Neuron (in vitro differentiated cells): ENCODE results near the gene ISX.
A peak's percentile ranks its signal among the peaks of the same experiment; 100 is the strongest.

Experiments used
- H2AFZ ChIP-seq: one replicate; pipeline ENCODE4 v1.6.1; 2013; ENCODE audit warnings: low read depth, mild to moderate bottlenecking, inconsistent platforms, low read length, moderate library complexity
- H3K27me3 ChIP-seq: one replicate; pipeline ENCODE4 v1.6.1; 2013; ENCODE audit warnings: low read length; ENCODE audit not compliant: insufficient read depth
- H3K36me3 ChIP-seq: one replicate; pipeline ENCODE4 v1.6.1; 2013; ENCODE audit warnings: low read length; ENCODE audit not compliant: insufficient read depth
- H3K4me1 ChIP-seq: one replicate; pipeline ENCODE4 v1.6.1; 2013; ENCODE audit warnings: low read length; ENCODE audit not compliant: insufficient read depth
- H3K4me3 ChIP-seq: 2 replicates; pipeline ENCODE4 v1.5.1; 2013; ENCODE audit warnings: mild to moderate bottlenecking, low read length, moderate library complexity
- H3K9me3 ChIP-seq: one replicate; pipeline ENCODE4 v1.6.1; 2013; ENCODE audit warnings: low read length

Gene ISX

GRCh38 chr22:35059632-35060031 is 6.3 kb upstream of the ISX start:
- Histone ChIP-seq H2AFZ (no peak overlapping the region), H3K36me3 (no peaks in the 10 kb centered on the region), H3K4me3 (no peak overlapping the region), H3K9me3 (no peaks in the 10 kb centered on the region), H3K4me1 (no peaks in the 10 kb centered on the region), H3K27me3 (peaks cover 2% of the 10 kb centered on the region)

GRCh38 chr22:35064664-35065063 is 1.3 kb upstream of the ISX start:
- Histone ChIP-seq H3K4me3 (no peak overlapping the region), H3K4me1 (no peaks in the 10 kb centered on the region), H3K36me3 (no peaks in the 10 kb centered on the region), H3K9me3 (no peaks in the 10 kb centered on the region), H3K27me3 (peaks cover 7% of the 10 kb centered on the region), H2AFZ (no peak overlapping the region)

GRCh38 chr22:35065183-35065582 is 775 bp upstream of the ISX start:
- Histone ChIP-seq H3K4me1 (no peaks in the 10 kb centered on the region), H3K36me3 (no peaks in the 10 kb centered on the region), H3K4me3 (no peak overlapping the region), H3K9me3 (no peaks in the 10 kb centered on the region), H2AFZ (no peak overlapping the region), H3K27me3 (peaks cover 7% of the 10 kb centered on the region)

GRCh38 chr22:35066768-35067167 is 810 bp downstream of the ISX start:
- no peak overlapping the region for H3K4me3 ChIP-seq
- H3K36me3 ChIP-seq: no peaks in the 10 kb centered on the region
- no peak overlapping the region for H2AFZ ChIP-seq

DNA sequence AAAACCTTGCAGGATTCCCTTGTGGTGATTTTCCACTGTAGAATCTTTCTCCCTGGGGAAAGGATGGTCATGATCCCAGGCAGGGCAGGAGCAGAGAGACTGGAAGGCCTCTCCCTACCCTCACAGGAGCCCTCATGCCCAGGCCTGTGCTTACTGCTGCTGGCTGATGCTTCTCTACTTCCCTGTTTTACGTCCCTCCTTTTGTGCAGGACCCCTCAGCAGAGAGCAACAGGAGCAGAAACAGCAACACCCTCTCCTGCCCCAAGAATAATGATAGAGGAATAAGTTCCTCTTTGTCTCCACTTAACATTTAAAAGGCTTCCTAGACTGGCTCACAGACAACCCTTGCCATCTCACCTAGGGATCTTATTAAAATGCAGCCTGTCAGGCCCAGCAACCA is 3.6 kb downstream of the ISX start:
- no peak overlapping the region for H3K4me3 ChIP-seq
- H3K9me3 ChIP-seq: no peaks in the 10 kb centered on the region
- H3K27me3 ChIP-seq: peaks cover 9% of the 10 kb centered on the region
- no peaks in the 10 kb centered on the region for H3K36me3 ChIP-seq
- H3K4me1 ChIP-seq: no peaks in the 10 kb centered on the region
- no peak overlapping the region for H2AFZ ChIP-seq

More at GRCh38 chr22:35066768-35067167, 810 bp downstream of the ISX start:
- Histone ChIP-seq H3K9me3 (no peaks in the 10 kb centered on the region), H3K27me3 (peaks cover 9% of the 10 kb centered on the region), H3K4me1 (no peaks in the 10 kb centered on the region)

DNA sequence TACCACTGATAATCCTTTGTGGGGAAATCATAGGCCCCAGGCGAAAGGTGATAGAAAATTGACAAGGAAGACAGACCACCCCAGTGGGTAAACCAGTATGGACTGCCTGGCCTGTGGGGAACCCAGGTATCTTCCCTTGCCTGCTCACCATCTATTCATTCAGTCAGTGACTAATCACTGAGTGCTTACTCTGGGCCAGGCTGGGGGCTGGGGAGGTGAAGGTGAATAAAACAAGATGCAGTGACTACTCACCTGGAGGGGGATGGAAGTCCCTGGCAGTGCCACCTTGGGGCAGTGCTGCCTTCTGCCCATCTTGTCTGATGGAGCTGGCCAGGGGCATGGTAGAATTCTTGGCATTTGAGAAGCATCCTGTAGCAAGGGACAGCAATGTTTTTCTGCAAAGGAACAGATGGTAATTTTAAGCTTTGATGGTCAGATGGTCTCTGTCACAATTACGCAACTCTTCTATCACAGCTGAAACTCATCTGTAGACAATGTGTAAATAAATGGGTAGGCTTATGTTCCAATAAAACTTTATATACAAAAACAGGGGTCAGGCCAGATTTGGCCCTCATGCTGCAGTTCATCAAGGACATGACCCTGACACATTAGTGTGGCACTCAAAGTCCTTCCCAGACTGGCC is 4.6 kb downstream of the ISX start:
- no peak overlapping the region for H2AFZ ChIP-seq

DNA sequence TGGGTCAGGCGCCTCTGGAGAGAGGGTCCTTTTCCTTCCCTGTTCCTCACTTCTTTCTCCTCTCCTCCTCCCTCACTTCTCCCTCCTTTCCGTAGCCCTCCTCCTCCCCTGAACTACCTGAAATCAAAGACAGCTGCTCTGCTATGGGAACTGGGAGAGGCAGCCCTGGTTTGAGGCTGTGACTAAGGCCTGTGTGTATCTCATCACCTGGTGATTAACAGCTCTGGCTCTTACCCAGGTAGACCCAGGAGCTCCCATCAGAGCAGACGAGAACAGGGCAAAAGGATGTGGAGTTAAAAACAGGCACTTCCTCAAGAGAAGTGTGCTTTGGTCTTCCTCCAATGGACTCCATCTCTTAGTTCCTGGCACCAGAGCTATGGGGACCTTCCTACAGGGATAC is 5.8 kb downstream of the ISX start:
- no peaks in the 10 kb centered on the region for H3K36me3 ChIP-seq
- no peaks in the 10 kb centered on the region for H3K4me1 ChIP-seq
- H3K9me3 ChIP-seq: no peaks in the 10 kb centered on the region
- H2AFZ ChIP-seq: no peak overlapping the region
- H3K4me3 ChIP-seq: no peak overlapping the region
- peaks cover 9% of the 10 kb centered on the region for H3K27me3 ChIP-seq

More for the DNA sequence above, 4.6 kb downstream of the ISX start:
- no peaks in the 10 kb centered on the region for H3K4me1 ChIP-seq
- no peaks in the 10 kb centered on the region for H3K36me3 ChIP-seq
- H3K27me3 ChIP-seq: peaks cover 9% of the 10 kb centered on the region
- no peak overlapping the region for H3K4me3 ChIP-seq
- no peaks in the 10 kb centered on the region for H3K9me3 ChIP-seq

DNA sequence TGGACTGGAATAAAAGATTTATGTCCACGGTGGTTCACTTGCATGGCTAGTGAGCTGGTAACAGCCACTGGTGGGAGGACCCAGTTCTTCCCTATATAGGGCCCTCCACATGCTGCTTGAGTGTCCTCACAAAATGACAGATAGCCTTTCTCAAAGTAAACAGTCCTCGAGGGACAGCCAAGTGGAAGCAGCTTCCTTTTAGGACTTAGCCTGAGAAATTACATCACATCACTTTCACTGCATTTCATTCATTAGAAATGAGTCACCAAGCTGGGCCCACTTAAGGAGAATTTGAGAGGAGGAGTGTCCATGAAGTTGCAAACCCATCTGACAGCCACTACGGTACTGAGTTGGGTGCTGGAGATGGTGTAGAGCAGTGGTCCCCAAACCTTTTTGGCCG is 7.0 kb downstream of the ISX start:
- no peak overlapping the region for H3K4me3 ChIP-seq
- no peaks in the 10 kb centered on the region for H3K36me3 ChIP-seq
- H2AFZ ChIP-seq: no peak overlapping the region
- H3K9me3 ChIP-seq: no peaks in the 10 kb centered on the region
- H3K4me1 ChIP-seq: no peaks in the 10 kb centered on the region
- peaks cover 6% of the 10 kb centered on the region for H3K27me3 ChIP-seq

DNA sequence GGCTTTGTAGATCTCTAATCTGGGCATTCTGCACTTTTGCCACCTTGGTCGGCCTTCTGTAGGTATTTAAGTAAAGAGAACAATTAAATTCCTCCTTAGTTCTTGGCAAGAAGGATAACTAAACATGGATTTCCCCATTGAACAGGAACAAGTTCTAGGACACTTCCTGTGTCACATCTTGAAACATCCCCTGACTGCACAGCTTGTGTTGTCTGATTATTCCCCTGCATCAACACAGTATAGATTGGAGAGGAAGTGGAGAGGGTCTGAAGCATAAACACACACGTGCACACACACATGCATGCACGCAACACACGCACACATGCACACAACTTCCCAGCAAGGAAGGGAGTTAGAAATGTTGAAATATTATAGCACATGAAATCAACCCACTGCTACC is 8.6 kb downstream of the ISX start:
- no peak overlapping the region for H3K4me3 ChIP-seq
- no peaks in the 10 kb centered on the region for H3K4me1 ChIP-seq
- no peaks in the 10 kb centered on the region for H3K9me3 ChIP-seq
- peaks cover 2% of the 10 kb centered on the region for H3K27me3 ChIP-seq
- H2AFZ ChIP-seq: peak overlapping the region; percentile 29
- no peaks in the 10 kb centered on the region for H3K36me3 ChIP-seq

DNA sequence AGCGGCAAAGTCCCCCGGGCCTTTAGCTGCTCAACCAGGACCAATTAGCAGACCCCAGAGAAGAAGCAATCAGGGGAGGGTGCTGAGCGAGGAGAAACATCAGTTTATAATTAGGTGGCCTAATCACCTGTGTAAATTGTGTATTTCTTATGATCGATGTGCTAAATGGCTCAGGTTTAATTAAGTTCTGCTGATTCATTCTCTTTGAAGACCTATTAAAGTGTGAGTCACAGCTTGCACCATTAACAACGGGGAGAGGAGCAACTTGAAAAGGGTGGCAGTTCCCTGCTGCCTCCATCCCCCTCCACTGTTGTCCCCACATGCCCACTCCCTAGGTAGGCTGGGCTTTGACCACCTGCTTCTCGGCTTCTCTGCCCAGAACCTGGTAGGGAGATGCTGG is 10.7 kb downstream of the ISX start:
- no peak overlapping the region for H3K4me3 ChIP-seq
- H3K27me3 ChIP-seq: no peaks in the 10 kb centered on the region
- no peaks in the 10 kb centered on the region for H3K9me3 ChIP-seq
- H2AFZ ChIP-seq: no peak overlapping the region
- no peaks in the 10 kb centered on the region for H3K4me1 ChIP-seq
- no peaks in the 10 kb centered on the region for H3K36me3 ChIP-seq

- no peaks in the 10 kb centered on the region for H3K27me3 ChIP-seq
- no peaks in the 10 kb centered on the region for H3K4me1 ChIP-seq
- no peak overlapping the region for H3K4me3 ChIP-seq
Observed at GRCh38 chr22:35085621-35086020, 19.7 kb downstream of the ISX start.

GRCh38 chr22:35089139-35089538 is 23.2 kb downstream of the ISX start:
- Histone ChIP-seq H2AFZ (no peak overlapping the region), H3K9me3 (no peaks in the 10 kb centered on the region), H3K4me3 (no peak overlapping the region), H3K4me1 (no peaks in the 10 kb centered on the region), H3K36me3 (no peaks in the 10 kb centered on the region), H3K27me3 (no peaks in the 10 kb centered on the region)

More at GRCh38 chr22:35085621-35086020, 19.7 kb downstream of the ISX start:
- Histone ChIP-seq H3K9me3 (no peaks in the 10 kb centered on the region), H2AFZ (no peak overlapping the region), H3K36me3 (no peaks in the 10 kb centered on the region)

DNA sequence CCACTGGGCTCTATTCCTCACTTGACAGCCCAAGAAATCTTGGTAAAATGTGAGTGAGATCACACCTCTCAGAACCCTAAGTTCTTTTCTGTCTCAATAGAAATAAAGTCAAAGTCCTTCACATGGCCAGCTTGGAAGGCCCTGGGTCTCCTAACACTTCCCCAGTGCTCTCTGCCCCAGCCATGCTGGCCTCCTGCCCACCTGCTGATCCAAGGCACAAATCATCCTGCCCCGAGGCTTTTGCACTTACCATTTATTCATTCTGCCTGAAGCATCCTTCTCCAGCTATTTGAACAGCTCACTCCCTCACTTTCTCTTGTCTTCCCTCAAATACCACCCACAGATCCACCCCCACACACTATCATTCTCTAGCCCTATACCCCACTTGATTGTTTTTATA is 26.4 kb downstream of the ISX start:
- H2AFZ ChIP-seq: no peak overlapping the region
- no peak overlapping the region for H3K4me3 ChIP-seq
- no peaks in the 10 kb centered on the region for H3K9me3 ChIP-seq
- no peaks in the 10 kb centered on the region for H3K27me3 ChIP-seq
- no peaks in the 10 kb centered on the region for H3K36me3 ChIP-seq
- no peaks in the 10 kb centered on the region for H3K4me1 ChIP-seq

DNA sequence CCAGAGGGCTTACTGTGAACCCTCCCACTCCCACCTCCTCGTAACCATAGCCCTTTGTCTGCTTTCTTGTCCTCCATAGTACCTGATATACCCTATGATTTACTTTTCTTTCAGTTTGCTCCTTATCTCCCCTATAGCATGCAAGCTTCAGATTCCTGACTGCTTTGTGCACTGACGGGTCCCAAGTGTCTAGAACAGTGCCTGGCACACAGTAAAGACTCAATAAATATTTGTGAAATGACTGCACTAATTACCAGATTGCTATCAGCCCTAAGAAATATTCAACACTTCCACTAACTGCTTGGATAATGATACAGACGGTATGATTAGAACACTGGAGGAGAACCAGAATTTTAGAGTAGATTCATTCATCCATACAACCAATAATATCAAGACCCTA is 33.0 kb downstream of the ISX start:
- H2AFZ ChIP-seq: no peak overlapping the region
- no peaks in the 10 kb centered on the region for H3K36me3 ChIP-seq
- H3K4me3 ChIP-seq: no peak overlapping the region
- no peaks in the 10 kb centered on the region for H3K4me1 ChIP-seq
- H3K9me3 ChIP-seq: no peaks in the 10 kb centered on the region
- H3K27me3 ChIP-seq: no peaks in the 10 kb centered on the region
